Left lung (tissue), 10 donors: Measurements from ENCODE around the gene PTPRT. TPM values are rescaled to one million over a fixed set of nuclear protein-coding genes. Genes with fewer than 3 reads are reported as not detected.

ENCODE experiments used
- ATAC-seq: fragments of 200-7000 bp; cut with Tn5 transposase; one replicate; pipeline ENCODE4 v1.9.1; 2020; ENCODE audit warnings: moderate library complexity
- DNase-seq, 4 donors: peaks; one replicate each; pipeline ENCODE4 v3.0.0-alpha.2; 2013 to 2020
- H3K27ac ChIP-seq, 2 donors: fragments of 200-600 bp; sonication (generic) in 1 of 2; one replicate each; pipeline versions ENCODE4 v1.5.0 to v1.8.0; 2020 to 2021
- H3K27me3 ChIP-seq, 2 donors: fragments of 200-600 bp; sonication (generic) in 1 of 2; one replicate each; pipeline versions ENCODE4 v1.5.0 to v1.8.0; 2020 to 2021
- H3K36me3 ChIP-seq, 2 donors: fragments of 200-600 bp; sonication (generic) in 1 of 2; one replicate each; pipeline versions ENCODE4 v1.5.0 to v1.8.0; 2020 to 2021
- H3K4me1 ChIP-seq, 2 donors: fragments of 200-600 bp; one replicate each; pipeline ENCODE4 v1.8.0; 2021
- H3K4me3 ChIP-seq, 2 donors: fragments of 200-600 bp; sonication (generic) in 1 of 2; one replicate each; pipeline versions ENCODE4 v1.5.0 to v1.8.0; 2020 to 2021; ENCODE audit warnings: mild to moderate bottlenecking in 1 of 2
- H3K9me3 ChIP-seq, 2 donors: fragments of 200-600 bp; sonication (generic) in 1 of 2; one replicate each; pipeline versions ENCODE4 v1.5.0 to v1.8.0; 2020 to 2021
- intact Hi-C, 2 donors: fragments of 100-400 bp; cut with DNase I; formaldehyde crosslinking; loops; one replicate each; pipeline versions ENCODE4 v1.11.2 to v1.14.2; 2022
- polyA plus RNA-seq, 6 donors: library from polyadenylated mRNA; unstranded; fragments of 120-200 nt; gene quantifications; one replicate each; pipeline ENCODE4 v1.2.1, GENCODE V29; 2013; ENCODE audit not compliant: insufficient read length in 6 of 6
- total RNA-seq, 2 donors: library from RNA; stranded (reverse); fragmentation: NEBNext Ultra II Directional; extraction: Animal tissue kit (Norgen Biotek cat#: 25700); gene quantifications; one replicate each; pipeline ENCODE4 v1.2.1, GENCODE V29; 2021
- TF ChIP-seq, protein P1 (sequence below), 2 donors: fragments of 200-600 bp; sonication (generic) in 1 of 2; IDR thresholded peaks; one replicate each; pipeline versions ENCODE4 v1.5.0 to v1.8.0; 2021; ENCODE audit warnings: antibody characterized with exemption in 2 of 2
- donor health status: DM: no; HTN: yes; CAD: no.
- donor health status: DM: no; HTN: no; CAD: no.

PTPRT gene
- total and polyA plus RNA-seq, 8 donors, result 0.15 to 2.9 (median 1.4) TPM

DNA sequence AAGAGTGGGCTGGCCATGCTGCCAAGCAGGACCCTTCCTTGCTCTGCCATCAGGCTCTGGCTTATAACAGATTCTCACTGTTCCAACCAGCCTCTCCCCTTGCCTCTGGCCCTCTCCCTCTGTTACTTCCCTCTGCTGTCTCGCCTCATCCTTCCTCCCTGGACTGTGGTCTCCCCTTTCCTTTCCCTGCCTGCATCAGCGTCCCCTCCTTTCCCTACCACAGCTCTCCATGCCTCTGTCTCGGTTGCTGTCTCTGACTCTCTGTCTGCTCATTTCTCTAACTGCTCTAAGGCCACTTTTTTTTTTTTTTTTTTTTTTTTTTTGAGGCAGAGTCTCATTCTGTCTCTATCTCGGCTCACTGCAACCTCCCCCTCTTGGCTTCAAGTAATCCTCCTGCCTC is 173.4 kb downstream of the PTPRT start:
- no peak for DNase-seq
- H3K4me3 ChIP-seq, result no peak overlapping the region
- H3K4me1 ChIP-seq, result no peaks in the 10 kb centered on the region
- no peaks in the 10 kb centered on the region for H3K36me3 ChIP-seq
- H3K27ac ChIP-seq, result no peak overlapping the region
- H3K27me3 ChIP-seq, result peaks cover 0 to 18% of the 10 kb centered on the region in 2 donors
- no peaks in the 10 kb centered on the region for H3K9me3 ChIP-seq
- intact Hi-C loops, result no loop called here
- TF ChIP-seq, protein P1, sequence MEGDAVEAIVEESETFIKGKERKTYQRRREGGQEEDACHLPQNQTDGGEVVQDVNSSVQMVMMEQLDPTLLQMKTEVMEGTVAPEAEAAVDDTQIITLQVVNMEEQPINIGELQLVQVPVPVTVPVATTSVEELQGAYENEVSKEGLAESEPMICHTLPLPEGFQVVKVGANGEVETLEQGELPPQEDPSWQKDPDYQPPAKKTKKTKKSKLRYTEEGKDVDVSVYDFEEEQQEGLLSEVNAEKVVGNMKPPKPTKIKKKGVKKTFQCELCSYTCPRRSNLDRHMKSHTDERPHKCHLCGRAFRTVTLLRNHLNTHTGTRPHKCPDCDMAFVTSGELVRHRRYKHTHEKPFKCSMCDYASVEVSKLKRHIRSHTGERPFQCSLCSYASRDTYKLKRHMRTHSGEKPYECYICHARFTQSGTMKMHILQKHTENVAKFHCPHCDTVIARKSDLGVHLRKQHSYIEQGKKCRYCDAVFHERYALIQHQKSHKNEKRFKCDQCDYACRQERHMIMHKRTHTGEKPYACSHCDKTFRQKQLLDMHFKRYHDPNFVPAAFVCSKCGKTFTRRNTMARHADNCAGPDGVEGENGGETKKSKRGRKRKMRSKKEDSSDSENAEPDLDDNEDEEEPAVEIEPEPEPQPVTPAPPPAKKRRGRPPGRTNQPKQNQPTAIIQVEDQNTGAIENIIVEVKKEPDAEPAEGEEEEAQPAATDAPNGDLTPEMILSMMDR (IDR thresholded peaks at IDR 0.05), result no peak
- no peak for ATAC-seq

DNA sequence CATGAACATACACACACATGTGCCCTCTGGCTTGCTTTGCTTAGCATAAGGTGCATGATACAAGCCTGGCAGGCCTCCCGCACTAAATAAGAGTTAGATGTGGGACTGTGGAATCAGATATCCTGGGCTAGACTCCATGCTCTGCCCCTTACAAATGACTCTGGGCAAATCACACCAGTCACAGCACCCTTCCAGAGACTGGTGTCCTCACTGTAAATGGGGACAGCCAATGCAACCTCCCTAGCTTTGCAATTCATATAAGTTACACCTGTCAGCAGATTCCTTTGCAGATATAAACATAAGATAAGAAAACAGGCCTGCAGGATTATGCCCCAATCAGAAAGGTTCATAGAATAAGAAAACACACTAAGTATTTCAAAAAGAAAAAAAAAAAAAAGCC is 174.1 kb downstream of the PTPRT start:
- Histone ChIP-seq H3K27ac (no peak overlapping the region), H3K36me3 (no peaks in the 10 kb centered on the region), H3K9me3 (no peaks in the 10 kb centered on the region), H3K27me3 (peaks cover 0 to 18% of the 10 kb centered on the region in 2 donors), H3K4me3 (no peak overlapping the region), H3K4me1 (no peaks in the 10 kb centered on the region)
- TF ChIP-seq, protein P1 (IDR thresholded peaks at IDR 0.05), result no peak
- intact Hi-C loops, result no loop called here
- DNase-seq (no peak), ATAC-seq (no peak)

DNA sequence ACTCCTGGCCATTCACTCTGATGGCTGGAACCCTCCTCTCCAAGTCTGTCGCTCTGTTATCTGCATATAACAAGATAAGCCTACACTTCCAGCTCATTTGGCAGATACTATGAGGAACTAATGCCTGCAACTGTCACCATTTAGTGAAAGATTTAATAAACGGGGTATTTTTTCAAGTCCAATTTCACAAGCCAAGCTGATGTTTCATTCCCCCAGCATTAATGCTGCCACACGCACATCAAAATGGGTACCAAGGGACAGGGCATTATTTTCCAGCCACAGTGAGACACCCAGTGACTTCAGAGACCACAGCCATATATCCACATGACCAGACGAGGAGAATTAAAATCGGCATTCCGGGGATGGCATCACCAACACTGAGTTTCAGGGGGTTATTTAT is 175.5 kb downstream of the PTPRT start:
- TF ChIP-seq, protein P1 (IDR thresholded peaks at IDR 0.05), result no peak
- Histone ChIP-seq H3K9me3 (no peaks in the 10 kb centered on the region), H3K4me1 (no peaks in the 10 kb centered on the region), H3K36me3 (no peaks in the 10 kb centered on the region), H3K4me3 (no peak overlapping the region), H3K27me3 (peaks cover 0 to 18% of the 10 kb centered on the region in 2 donors), H3K27ac (no peak overlapping the region)
- intact Hi-C loops, result no loop called here
- DNase-seq, result no peak
- ATAC-seq, result no peak

DNA sequence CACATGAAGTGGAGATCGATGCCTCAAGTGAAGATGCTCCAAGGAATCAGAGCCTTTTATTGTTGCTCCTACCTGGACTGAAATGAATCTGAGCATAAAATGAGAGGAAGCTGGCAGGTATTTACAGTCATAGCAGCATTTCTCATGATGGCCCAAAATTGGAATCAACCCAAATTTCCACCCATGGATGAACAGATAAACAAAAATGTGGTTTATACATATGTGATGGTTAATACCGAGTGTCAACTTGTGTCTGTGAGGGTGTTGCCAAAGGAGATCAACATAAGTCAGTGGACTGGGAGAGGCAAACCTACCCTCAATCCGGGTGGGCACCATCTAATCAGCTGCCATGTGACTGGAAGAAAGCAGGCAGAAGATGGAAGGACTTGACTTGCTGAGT is 178.2 kb downstream of the PTPRT start:
- no peak for ATAC-seq
- intact Hi-C loops, result no loop called here

DNA sequence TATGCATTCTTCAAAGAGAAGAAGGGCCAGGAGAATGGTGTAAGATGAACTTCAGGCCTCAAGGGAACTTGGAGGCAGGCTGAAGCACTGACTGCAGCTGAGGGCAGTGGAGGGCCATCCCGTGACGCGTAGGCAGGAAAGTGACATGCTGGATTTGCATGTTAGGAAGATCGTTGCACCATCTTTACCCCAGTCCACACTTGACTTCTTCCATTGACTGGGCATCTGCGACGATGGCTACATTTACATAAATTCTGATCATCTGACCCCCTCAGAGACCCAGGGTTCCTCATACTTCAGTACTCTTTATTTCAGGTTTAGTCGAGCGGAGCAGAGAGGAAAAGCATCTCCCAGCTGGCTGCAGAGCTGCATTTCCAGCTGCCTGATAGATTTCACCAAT is 180.2 kb downstream of the PTPRT start:
- ATAC-seq (no peak), DNase-seq (no peak)
- H3K9me3 ChIP-seq, result no peaks in the 10 kb centered on the region
- no peak overlapping the region for H3K4me3 ChIP-seq
- no peaks in the 10 kb centered on the region for H3K27me3 ChIP-seq
- no peaks in the 10 kb centered on the region for H3K36me3 ChIP-seq
- no peaks in the 10 kb centered on the region for H3K4me1 ChIP-seq
- TF ChIP-seq, protein P1 (IDR thresholded peaks at IDR 0.05), result no peak
- H3K27ac ChIP-seq, result no peak overlapping the region
- intact Hi-C loops, result no loop called here

More for the DNA sequence above, 178.2 kb downstream of the PTPRT start:
- H3K4me1 ChIP-seq, result no peaks in the 10 kb centered on the region
- TF ChIP-seq, protein P1 (IDR thresholded peaks at IDR 0.05), result no peak
- peaks cover 0 to 7% of the 10 kb centered on the region in 2 donors for H3K27me3 ChIP-seq
- H3K36me3 ChIP-seq, result no peaks in the 10 kb centered on the region
- DNase-seq, result no peak
- H3K4me3 ChIP-seq, result no peak overlapping the region
- no peak overlapping the region for H3K27ac ChIP-seq
- no peaks in the 10 kb centered on the region for H3K9me3 ChIP-seq
